MCF 10A (cell line): ENCODE data around the gene RNF111. TPM values are rescaled to one million over a fixed set of nuclear protein-coding genes. Genes with fewer than 3 reads are reported as not detected.

Experiments used
- BruUV-seq: library from RNA; stranded (reverse); fragments of 400-500 nt; replicated peaks from 2 replicates; lab custom pipeline; 2021; lab: Mats Ljungman, UMichigan
- CTCF ChIA-PET: fragments of 300-600 bp; sonication (Branson Sonifier 250); formaldehyde crosslinking; extraction: SDS; loops from one replicate; lab custom pipeline; 2021; ENCODE audit warnings: antibody characterized with exemption, inconsistent platforms; lab: Yijun Ruan, JAX
- POLR2A ChIA-PET: fragments of 300-600, 350-650 bp; sonication (Branson Sonifier 250); formaldehyde crosslinking; extraction: SDS; loops from one replicate; lab custom pipeline; 2020; ENCODE audit warnings: antibody characterized with exemption, inconsistent platforms; lab: Yijun Ruan, JAX
- DNase-seq: peaks from one replicate; pipeline ENCODE4 v3.0.0-alpha.2; 2018; ENCODE audit not compliant: unreplicated experiment
- H3K27ac Mint-ChIP-seq: one replicate; pipeline ENCODE4 v1.8.0; 2022; ENCODE audit warnings: mild to moderate bottlenecking, low read depth, mixed read lengths; ENCODE audit not compliant: unreplicated experiment
- H3K27me3 Mint-ChIP-seq: one replicate; pipeline ENCODE4 v1.8.0; 2022; ENCODE audit warnings: mixed read lengths; ENCODE audit not compliant: insufficient read depth, unreplicated experiment
- H3K36me3 Mint-ChIP-seq: one replicate; pipeline ENCODE4 v1.8.0; 2022; ENCODE audit warnings: mild to moderate bottlenecking, moderate library complexity, mixed read lengths; ENCODE audit not compliant: insufficient read depth, unreplicated experiment
- H3K4me1 Mint-ChIP-seq: one replicate; pipeline ENCODE4 v1.8.0; 2022; ENCODE audit warnings: mixed read lengths; ENCODE audit not compliant: insufficient read depth, unreplicated experiment
- H3K4me3 Mint-ChIP-seq: one replicate; pipeline ENCODE4 v1.8.0; 2022; ENCODE audit warnings: mild to moderate bottlenecking, moderate library complexity, mixed read lengths; ENCODE audit not compliant: unreplicated experiment
- H3K9me3 Mint-ChIP-seq: one replicate; pipeline ENCODE4 v1.8.0; 2022; ENCODE audit warnings: mixed read lengths; ENCODE audit not compliant: unreplicated experiment
- intact Hi-C: fragments of 100-400 bp; cut with micrococcal nuclease; formaldehyde crosslinking; loops from 2 replicates; pipeline ENCODE4 v1.14.1; 2022
- total RNA-seq: library from RNA; stranded (reverse); gene quantifications from 2 replicates; pipeline ENCODE4 v1.2.3, GENCODE V29; 2022
- TF ChIP-seq, protein P1 (sequence below): fragments of 200-600 bp; IDR thresholded peaks from one replicate; pipeline ENCODE4 v1.8.0; 2022; ENCODE audit warnings: antibody characterized with exemption, mild to moderate bottlenecking; ENCODE audit not compliant: unreplicated experiment

RNF111 gene
- total RNA-seq, 1 experiment from 2014 or later, result 29.2 TPM

DNA sequence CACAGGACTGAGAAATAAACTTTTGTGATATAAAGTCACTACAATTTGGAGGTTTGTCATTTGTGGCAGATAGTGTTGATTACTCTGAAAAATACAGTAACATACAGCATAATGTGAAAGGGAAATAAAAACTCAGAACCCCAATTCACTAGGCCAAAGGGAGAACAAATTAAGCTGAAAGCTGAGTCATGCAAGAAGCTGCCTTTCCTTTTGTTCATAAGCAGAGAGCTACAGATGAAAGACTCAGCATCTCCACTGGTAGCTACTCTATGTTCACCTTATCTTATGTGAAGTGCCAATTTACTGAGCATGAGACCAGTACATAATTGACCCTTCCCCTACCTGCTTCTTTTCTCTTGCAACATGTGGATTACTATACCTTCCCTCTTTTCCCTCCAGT is 34.7 kb upstream of the RNF111 start:
- Mint-ChIP-seq H3K27me3 (no peaks in the 10 kb centered on the region), H3K36me3 (no peaks in the 10 kb centered on the region), H3K4me1 (peaks cover 13% of the 10 kb centered on the region), H3K27ac (no peak overlapping the region), H3K9me3 (no peaks in the 10 kb centered on the region), H3K4me3 (no peak overlapping the region)
- POLR2A ChIA-PET, result interaction anchor here (0.6 to 1.9 kb wide), 3 partner anchors 18 to 37 kb away, joined by 3 to 8 read pairs (median 6); no protein-coding TSS in a partner anchor
- BruUV-seq, result no TSS peak
- CTCF ChIA-PET, result interaction anchor here (0.7 to 2.2 kb wide), 6 partner anchors 12 to 576 kb away, joined by 3 to 7 read pairs (median 3); no protein-coding TSS in a partner anchor
- TF ChIP-seq, protein P1, sequence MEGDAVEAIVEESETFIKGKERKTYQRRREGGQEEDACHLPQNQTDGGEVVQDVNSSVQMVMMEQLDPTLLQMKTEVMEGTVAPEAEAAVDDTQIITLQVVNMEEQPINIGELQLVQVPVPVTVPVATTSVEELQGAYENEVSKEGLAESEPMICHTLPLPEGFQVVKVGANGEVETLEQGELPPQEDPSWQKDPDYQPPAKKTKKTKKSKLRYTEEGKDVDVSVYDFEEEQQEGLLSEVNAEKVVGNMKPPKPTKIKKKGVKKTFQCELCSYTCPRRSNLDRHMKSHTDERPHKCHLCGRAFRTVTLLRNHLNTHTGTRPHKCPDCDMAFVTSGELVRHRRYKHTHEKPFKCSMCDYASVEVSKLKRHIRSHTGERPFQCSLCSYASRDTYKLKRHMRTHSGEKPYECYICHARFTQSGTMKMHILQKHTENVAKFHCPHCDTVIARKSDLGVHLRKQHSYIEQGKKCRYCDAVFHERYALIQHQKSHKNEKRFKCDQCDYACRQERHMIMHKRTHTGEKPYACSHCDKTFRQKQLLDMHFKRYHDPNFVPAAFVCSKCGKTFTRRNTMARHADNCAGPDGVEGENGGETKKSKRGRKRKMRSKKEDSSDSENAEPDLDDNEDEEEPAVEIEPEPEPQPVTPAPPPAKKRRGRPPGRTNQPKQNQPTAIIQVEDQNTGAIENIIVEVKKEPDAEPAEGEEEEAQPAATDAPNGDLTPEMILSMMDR, result no peak
- intact Hi-C loops, result no loop called here
- DNase-seq, result no peak

DNA sequence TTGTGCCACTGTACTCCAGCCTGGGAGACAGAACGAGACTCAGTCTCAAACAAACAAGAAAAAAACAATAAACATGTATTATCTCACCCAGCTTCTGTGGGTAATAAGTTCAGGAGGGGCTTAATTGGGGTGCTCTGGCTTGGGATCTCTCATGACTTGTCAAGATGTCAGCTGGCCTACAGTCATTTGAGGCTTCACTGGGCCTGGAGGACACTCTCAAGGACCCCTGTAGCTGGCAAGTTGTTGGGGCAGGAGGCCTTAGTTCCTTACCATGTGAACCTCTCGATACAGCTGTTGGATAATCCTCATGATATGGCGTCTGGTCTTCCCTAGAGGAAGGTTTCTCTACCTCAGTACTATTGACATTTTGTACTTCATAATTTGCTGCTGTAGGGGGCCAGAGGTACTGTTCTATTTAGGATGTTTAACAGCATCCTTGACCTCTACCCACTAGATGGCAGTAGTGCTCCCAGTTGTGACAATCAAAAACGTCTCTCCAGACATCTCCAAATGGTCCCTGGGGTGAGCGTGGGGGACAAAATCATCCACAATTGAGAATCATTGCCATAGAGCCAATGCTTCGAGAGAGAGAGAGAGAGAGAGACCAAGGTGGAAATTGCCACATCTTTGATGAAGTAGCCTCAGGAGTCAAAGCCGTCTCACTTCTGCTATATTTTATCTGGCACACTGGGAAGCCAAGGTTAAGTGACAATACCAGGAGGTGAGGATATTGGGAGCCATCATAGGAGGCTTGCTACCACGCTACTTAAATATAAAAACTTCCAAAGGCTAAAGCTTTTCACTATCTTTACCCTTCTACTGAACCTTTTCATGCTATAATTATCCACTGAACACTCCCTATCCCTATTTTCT is 30.1 kb upstream of the RNF111 start:
- H3K4me1 Mint-ChIP-seq, result peaks cover 13% of the 10 kb centered on the region
- intact Hi-C loops, result no loop called here
- peak; percentile 75 for DNase-seq
- ChIA-PET POLR2A (interaction anchor here (1.4 kb wide), 1 partner anchor 17 kb away, joined by 4 read pairs; no protein-coding TSS in a partner anchor), CTCF (interaction anchor here (0.6 to 3.4 kb wide), 40 partner anchors 9 to 1048 kb away, joined by 3 to 16 read pairs (median 4); partner anchors contain the start of gene GCNT3)
- no peak overlapping the region for H3K27ac Mint-ChIP-seq
- no peaks in the 10 kb centered on the region for H3K9me3 Mint-ChIP-seq
- TF ChIP-seq, protein P1, result peak; percentile 72
- H3K36me3 Mint-ChIP-seq, result no peaks in the 10 kb centered on the region
- H3K27me3 Mint-ChIP-seq, result no peaks in the 10 kb centered on the region
- H3K4me3 Mint-ChIP-seq, result no peak overlapping the region
- no TSS peak for BruUV-seq

DNA sequence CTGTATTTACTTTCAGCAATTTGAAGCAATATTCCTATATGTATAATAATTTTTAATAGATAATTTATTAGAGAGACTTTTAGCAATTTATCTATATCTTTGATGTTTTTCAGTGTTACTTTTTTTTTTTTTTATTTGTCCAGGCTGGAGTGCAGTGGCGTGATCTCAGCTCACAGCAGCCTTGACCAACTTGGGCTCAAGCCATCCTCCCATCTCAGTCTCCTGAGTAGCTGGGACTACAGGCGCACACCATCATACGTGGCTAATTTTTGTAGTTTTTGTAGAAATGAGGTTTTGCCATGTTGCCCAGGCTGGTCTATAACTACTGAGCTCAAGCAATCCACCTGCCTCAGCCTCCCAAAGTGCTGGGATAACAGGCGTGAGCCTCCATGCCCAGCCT is 28.7 kb upstream of the RNF111 start:
- intact Hi-C loops, result no loop called here
- POLR2A ChIA-PET, result interaction anchor here (1.2 kb wide), 1 partner anchor 28 kb away, joined by 4 read pairs; no protein-coding TSS in a partner anchor
- CTCF ChIA-PET, result interaction anchor here (1.0 to 1.7 kb wide), 3 partner anchors 9 to 534 kb away, joined by 5 to 6 read pairs (median 5); no protein-coding TSS in a partner anchor
- no TSS peak for BruUV-seq
- TF ChIP-seq, protein P1, result no peak
- no peak overlapping the region for H3K4me3 Mint-ChIP-seq
- H3K36me3 Mint-ChIP-seq, result no peaks in the 10 kb centered on the region
- no peaks in the 10 kb centered on the region for H3K9me3 Mint-ChIP-seq
- peaks cover 11% of the 10 kb centered on the region for H3K4me1 Mint-ChIP-seq
- no peaks in the 10 kb centered on the region for H3K27me3 Mint-ChIP-seq
- DNase-seq, result no peak
- no peak overlapping the region for H3K27ac Mint-ChIP-seq

DNA sequence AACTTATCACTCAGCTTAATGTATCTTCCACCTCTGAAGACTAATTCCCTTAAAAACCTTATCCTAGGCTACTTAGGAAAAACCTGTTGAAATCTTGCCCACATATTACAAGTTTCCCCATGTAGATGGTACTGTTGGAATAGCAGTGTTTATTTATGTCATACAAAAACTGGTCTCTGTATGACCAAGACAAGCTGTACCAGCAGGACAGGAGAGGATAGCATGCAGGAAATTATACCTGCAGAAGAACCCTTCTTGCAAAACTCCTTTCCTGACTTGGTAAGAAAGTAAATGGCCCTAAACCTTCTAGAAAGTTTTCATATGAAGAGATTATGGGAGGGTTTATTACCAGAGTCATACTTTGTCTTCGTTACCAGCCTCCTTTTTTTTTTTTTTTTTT is 25.3 kb upstream of the RNF111 start:
- Mint-ChIP-seq H3K36me3 (no peaks in the 10 kb centered on the region), H3K9me3 (no peaks in the 10 kb centered on the region), H3K4me1 (peaks cover 11% of the 10 kb centered on the region), H3K27me3 (no peaks in the 10 kb centered on the region), H3K27ac (no peak overlapping the region), H3K4me3 (no peak overlapping the region)
- no peak for DNase-seq
- POLR2A ChIA-PET, result no interaction called here
- intact Hi-C loops, result no loop called here
- TF ChIP-seq, protein P1, result no peak
- CTCF ChIA-PET, result interaction anchor here (0.7 to 1.6 kb wide), 2 partner anchors 18 to 526 kb away, joined by 3 to 5 read pairs; no protein-coding TSS in a partner anchor
- BruUV-seq, result no TSS peak
